Measurements from ENCODE around the gene SLF1.

Gene SLF1

GRCh38 chr5:94746731-94747124 lies 128.3 kb downstream of the SLF1 start:
- DNase-seq: no peak
- Mint-ChIP-seq H3K27me3 (ENCODE audit: low read depth, poor library complexity) (no peaks in the 10 kb centered on the region), H3K4me1 (no peaks in the 10 kb centered on the region), H3K36me3 (ENCODE audit: low read depth) (no peaks in the 10 kb centered on the region), H3K9me3 (no peaks in the 10 kb centered on the region), H3K4me3 (no peak overlapping the region), H3K27ac (no peak overlapping the region)
- TF ChIP-seq CTCF (IDR thresholded peaks at IDR 0.05): no peak
